GM12892 (cell line): ENCODE data around the gene TMEM178B. TPM values are rescaled to one million over a fixed set of nuclear protein-coding genes. Genes with fewer than 3 reads are reported as not detected.
"Not testable (repeated sequence)": the region's sequence is repeated elsewhere in the genome, so short reads cannot be mapped to it uniquely, and the experiment has no call there.

ENCODE experiments used
- DNase-seq: peaks from one replicate; pipeline ENCODE4 v3.0.0; 2011; ENCODE audit not compliant: insufficient read length
- FAIRE-seq: peaks from 2 replicates; lab custom pipeline; 2011; peaks lifted over from hg19 to GRCh38; lab: Jason Lieb, UNC
- POLR2A ChIP-seq: IDR thresholded peaks from 2 replicates; pipeline ENCODE4 v1.6.1; 2011; ENCODE audit warnings: low read depth, low read length, control low read depth
- POLR2AphosphoS5 ChIP-seq: IDR thresholded peaks from 2 replicates; pipeline ENCODE4 v1.6.1; 2011; ENCODE audit warnings: low read depth, low read length, control low read depth
- TAF1 ChIP-seq: IDR thresholded peaks from 2 replicates; pipeline ENCODE4 v1.6.1; 2011; ENCODE audit warnings: low read depth, mild to moderate bottlenecking, control low read depth, low read length, borderline replicate concordance
- polyA plus RNA-seq: library from polyadenylated mRNA; unstranded; fragments of >200 nt; gene quantifications from one replicate; pipeline ENCODE4 v1.2.1, GENCODE V29; 2012; ENCODE audit warnings: missing spikeins, inconsistent platforms; ENCODE audit not compliant: missing spikeins

Gene TMEM178B
- 0.61 TPM for polyA plus RNA-seq

- DNase-seq (no peak), FAIRE-seq (no peak)
- no peak for TF ChIP-seq POLR2AphosphoS5
- no peak for TF ChIP-seq POLR2A
- TF ChIP-seq TAF1, result no peak
Measured at GRCh38 chr7:141073641-141074161, at the start of gene TMEM178B. TSS of gene TMEM178B (plus strand) at chr7:141074064.

DNA sequence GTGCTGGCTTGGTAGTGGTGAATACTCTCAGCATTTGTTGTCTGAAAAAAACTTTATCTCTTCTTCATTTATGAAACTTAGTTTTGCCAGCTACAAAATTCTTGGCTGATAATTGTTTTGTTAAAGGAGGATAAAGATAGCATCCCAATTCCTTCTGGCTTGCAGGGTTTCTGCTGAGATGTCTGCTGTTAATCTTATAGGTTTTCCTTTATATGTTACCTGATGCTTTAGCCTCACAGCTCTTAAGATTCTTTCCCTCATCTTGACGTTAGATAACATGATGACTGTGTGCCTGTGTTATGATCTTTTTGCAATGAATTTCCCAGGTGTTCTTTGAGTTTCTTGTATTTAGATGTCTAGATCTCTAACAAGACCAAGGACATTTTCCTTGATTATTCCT lies 49.2 kb upstream of the TMEM178B start:
- FAIRE-seq, result no peak
- TF ChIP-seq POLR2AphosphoS5, result no peak
- TF ChIP-seq TAF1, result no peak
- TF ChIP-seq POLR2A, result no peak

DNA sequence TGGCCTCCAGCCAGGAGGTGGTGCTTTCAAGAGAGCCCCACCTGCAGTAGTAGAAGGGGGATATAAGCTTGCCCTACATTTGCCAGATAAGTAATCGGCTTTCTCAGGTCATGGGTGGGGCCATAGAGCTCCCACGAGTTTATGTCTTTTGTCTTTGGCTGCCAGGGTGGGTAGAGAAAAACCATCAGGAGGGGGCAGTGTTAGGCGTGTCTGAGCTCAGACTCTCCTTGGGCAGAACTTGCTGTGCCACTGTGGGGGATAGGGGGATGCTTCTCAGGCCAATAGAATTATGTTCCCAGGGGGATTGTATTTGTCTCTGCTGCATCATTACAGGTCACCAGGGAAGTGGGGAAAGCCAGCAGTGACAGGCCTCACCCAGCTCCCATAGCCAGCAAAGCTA lies 46.8 kb upstream of the TMEM178B start:
- FAIRE-seq (no peak), DNase-seq (no peak)
- no peak for TF ChIP-seq POLR2AphosphoS5
- TF ChIP-seq POLR2A, result no peak
- TF ChIP-seq TAF1, result no peak

More for the DNA sequence above, 49.2 kb upstream of the TMEM178B start:
- DNase-seq, result no peak

DNA sequence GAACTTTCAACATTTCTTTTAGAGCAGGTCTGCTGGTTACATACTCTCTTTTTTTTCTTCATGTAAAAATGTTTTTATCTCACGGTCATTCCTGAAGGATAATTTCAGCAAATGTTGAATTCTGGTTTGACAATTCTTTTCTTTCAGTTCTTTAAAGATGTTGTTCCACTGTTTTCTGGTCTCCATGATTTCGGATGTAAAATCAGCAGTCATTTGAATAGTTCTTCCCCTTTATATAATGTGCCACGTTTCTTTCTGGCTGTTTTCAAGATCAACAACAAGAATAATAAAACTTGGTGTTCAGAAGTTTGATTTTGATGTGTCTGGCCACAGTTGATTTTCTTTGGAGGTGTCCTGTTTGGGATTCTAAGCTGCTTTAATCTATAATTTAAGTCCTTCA lies 45.1 kb upstream of the TMEM178B start:
- no peak for FAIRE-seq
- no peak for TF ChIP-seq POLR2AphosphoS5
- TF ChIP-seq POLR2A, result no peak
- TF ChIP-seq TAF1, result no peak
- DNase-seq, result no peak

DNA sequence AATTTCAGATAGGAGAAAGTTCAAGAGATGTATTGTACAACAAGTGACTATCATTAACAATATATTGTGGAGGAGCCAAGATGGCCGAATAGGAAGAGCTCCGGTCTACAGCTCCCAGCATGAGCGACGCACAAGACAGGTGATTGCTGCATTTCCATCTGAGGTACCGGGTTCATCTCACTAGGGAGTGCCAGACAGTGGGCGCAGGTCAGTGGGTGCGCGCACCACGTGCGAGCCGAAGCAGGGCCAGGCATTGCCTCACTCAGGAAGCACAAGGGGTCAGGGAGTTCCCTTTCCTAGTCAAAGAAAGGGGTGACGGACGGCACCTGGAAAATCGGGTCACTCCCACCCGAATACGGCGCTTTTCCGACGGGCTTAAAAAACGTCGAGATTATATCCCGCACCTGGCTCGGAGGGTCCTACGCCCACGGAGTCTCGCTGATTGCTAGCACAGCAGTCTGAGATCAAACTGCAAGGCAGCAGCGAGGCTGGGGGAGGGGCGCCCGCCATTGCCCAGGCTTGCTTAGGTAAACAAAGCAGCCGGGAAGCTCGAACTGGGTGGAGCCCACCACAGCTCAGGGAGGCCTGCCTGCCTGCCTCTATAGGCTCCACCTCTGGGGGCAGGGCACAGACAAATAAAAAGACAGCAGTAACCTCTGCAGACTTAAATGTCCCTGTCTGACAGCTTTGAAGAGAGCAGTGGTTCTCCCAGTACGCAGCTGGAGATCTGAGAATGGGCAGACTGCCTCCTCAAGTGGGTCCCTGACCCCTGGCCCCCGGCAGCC lies 41.1 kb upstream of the TMEM178B start:
- not testable (repeated sequence) for FAIRE-seq, DNase-seq

- DNase-seq, FAIRE-seq: not testable (repeated sequence)
Measured at GRCh38 chr7:141038100-141038499, 35.8 kb upstream of the TMEM178B start.

DNA sequence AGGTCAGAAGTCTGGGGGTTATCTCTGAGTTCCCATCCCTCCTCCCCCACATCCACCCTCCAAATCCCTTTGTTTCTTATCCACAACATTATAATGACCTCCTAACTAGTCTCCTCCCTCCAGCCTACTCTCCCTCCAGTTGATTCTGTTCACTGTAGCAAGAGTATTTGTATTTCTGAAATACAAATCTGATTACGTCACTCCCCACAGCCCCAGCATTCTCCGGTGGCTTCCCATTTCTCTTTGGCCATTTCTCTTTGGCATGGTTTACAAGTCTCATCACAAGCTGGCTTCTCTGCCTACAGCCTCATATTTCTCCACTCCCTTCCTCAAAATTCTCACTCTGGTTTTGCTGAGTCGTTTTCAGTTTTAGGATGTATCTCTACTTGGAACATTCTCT lies 34.5 kb upstream of the TMEM178B start:
- DNase-seq, result no peak
- no peak for FAIRE-seq
- TF ChIP-seq TAF1 (no peak), POLR2AphosphoS5 (no peak), POLR2A (no peak)

GRCh38 chr7:141042222-141043193 lies 31.4 kb upstream of the TMEM178B start:
- FAIRE-seq, result no peak
- no peak for TF ChIP-seq POLR2A
- no peak for TF ChIP-seq POLR2AphosphoS5
- TF ChIP-seq TAF1, result no peak
- DNase-seq, result no peak

DNA sequence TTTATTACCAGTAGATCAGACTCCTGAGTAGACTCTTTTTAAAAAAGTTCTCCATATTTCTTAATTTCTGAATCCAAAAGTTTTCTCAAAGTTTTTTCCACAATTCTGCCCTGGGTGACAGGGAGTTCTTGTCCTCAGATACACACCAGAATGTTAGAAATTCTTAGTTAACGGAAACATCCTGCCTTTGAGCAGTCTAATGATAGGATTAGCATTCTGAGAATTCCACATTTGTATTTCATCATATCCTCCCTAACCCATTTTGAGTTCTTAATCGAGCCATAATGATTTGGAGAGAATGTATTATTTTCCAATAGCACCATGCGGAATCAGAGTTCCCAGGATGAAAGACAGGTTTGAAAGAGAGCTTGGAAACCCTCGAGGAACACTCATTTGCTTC lies 30.2 kb upstream of the TMEM178B start:
- FAIRE-seq (no peak), DNase-seq (no peak)
- TF ChIP-seq TAF1, result no peak
- no peak for TF ChIP-seq POLR2AphosphoS5
- no peak for TF ChIP-seq POLR2A

GRCh38 chr7:141045126-141045841 lies 28.6 kb upstream of the TMEM178B start:
- no peak for FAIRE-seq
- TF ChIP-seq POLR2AphosphoS5 (no peak), TAF1 (no peak), POLR2A (no peak)
- no peak for DNase-seq
